ENCODE data around the gene IZUMO3. TPM values are rescaled to one million over a fixed set of nuclear protein-coding genes. Genes with fewer than 3 reads are reported as not detected.
"Not testable (repeated sequence)": the region's sequence is repeated elsewhere in the genome, so short reads cannot be mapped to it uniquely, and the experiment has no call there.

IZUMO3 gene, protein sequence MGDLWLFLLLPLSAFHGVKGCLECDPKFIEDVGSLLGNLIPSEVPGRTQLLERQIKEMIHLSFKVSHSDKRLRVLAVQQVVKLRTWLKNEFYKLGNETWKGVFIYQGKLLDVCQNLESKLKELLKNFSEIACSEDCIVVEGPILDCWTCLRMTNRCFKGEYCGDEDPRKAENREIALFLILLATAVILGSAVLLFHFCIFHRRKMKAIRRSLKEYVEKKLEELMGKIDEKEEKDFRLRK
- total RNA-seq = not detected

DNA sequence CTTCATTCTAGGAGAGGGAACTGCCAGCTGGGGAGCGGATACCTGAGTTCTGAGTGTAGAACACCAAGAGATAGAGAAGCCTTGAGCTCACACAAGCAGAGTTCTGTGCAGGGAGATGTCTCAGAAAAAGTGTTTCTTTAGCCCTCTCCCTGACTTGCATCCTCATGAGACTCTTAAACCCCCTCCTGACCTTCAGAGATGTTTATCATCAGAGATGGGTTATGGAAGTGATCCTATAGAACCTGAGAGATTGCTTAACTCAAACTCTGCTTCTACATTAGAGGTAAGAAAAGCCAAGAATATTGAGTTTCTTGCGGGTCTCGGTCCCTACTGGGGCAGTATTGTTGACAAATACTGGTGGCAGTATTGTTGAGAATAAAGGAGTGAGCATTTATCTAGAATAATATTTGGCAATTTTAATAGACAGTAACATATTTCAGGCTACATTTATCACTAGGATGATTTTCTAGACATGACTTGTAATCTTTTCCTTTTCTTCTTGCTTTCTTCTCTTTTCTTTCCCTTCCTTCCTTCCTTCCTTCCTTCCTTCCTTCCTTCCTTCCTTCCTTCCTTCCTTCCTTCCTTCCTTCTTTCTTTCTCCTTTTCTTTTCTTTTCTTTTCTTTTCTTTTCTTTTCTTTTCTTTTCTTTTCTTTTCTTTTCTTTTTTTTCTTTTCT, at the start of gene IZUMO3:
TSS of gene IZUMO3 (minus strand) at position 51 of the 676 bp plus-strand sequence. CDS start 248 bp downstream, outside the sequence.
- ChIA-PET CTCF (no interaction called here), POLR2A (no interaction called here)

DNA sequence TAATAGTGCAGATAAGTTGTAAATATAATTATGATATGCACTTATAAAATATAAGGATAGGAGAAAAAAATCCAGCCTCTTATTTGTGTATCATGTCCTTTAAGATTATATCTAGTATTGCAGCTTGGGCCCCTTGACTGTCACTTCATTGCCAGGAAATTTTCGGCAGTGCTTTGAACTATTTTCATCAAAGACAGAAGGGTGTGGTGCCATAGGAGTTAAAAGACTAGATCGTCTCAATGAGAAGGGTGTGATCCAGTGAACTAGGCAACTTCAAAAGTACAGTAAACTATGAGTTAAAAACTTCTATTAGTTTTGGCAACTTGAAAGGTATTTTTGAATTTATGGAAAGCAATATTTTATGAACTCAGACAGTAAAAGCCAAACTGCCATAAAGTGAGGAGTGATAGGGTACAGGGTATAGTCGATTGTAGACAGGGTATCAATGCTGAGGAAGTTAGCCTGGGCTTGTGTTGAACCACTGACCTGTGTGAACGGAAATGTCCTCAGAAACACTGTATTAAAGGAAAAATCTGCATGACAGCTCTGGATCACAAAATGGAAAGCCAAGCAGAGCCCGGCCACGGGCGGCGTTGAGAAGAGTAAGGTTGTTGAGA, 48.6 kb upstream of the IZUMO3 start:
- POLR2A ChIA-PET = no interaction called here
- CTCF ChIA-PET = no interaction called here

DNA sequence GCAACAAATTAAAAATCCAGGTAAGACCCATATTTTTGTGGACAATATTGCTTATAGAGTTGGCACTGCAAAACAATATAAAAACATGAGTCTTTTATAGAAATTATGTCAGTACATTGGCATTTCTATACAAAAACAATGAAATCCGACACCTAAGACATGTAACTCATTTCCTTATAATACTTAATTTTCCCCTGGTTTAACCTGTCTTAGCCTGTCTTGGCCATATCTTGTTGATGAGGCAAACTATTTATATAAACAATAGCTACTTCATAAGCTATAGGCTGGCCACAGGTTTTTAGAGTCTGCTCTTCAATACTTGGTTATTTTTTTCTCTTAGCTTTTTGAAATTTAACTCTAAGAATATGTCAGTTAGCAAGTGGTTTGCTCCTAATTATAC, 44.7 kb upstream of the IZUMO3 start:
- CTCF ChIA-PET = no interaction called here
- POLR2A ChIA-PET = no interaction called here

DNA sequence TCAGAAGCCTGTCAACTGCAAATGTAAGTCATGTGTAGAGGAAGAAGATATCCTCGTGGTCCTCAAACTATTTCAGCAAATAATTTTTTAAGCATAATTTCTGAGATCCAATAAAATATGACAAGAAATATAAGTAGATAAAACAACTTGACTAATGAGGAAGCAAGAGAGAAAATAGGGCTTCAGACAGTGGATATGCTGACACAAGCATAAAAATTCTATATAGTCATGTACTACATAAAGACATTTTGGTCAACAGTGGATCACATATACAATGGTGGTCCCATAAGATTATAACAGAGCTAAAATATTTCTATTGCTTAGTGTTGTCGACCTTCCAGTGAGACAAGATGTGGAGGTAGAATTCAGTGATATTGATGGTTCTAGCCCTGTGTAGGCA, 42.2 kb upstream of the IZUMO3 start:
- CTCF ChIA-PET = no interaction called here
- POLR2A ChIA-PET = no interaction called here

DNA sequence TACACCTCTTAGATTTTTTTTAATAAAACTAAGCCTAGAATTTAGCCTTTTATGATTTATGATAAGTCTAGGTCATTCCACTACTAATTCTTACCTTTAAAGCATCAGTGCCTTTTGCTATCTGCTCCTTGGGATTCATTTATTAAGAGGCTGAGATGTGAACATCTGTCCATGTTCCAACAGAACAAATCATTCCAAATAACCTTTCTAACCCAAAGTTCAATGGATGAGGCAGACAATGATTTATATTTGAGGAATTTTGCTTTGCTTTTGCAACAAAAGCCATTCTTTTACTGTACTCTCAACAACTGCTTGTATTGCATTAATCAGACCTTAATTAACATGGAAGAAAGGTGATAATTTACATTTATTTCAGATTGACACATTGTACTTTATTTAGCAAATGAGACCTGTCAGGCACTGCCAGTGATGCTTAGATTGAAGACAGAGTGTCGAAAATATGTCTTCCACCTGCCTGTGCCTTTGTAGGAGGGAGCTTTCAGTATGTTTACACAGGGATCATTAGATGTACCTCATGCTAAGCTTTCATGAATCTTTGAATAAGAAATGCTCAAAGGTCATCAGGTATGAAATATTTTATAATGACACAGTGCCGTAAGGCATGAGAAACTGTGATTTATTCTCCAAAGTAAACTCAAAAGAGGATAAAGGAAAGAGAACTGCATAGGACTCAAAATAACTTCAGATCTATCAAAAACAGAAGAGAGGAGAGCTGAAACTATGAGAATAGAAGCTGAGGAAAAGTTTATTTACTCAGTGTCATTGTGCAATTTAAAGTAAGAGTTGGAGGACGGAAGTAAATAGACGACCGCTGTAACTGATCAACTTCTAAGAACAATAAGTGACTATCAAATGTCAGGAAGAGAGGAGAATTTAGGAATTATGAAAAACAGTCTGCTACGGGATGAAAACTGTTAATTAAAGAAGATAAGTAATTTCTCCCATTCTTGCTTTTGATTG, 36.7 kb upstream of the IZUMO3 start:
- ChIA-PET CTCF (no interaction called here), POLR2A (no interaction called here)

DNA sequence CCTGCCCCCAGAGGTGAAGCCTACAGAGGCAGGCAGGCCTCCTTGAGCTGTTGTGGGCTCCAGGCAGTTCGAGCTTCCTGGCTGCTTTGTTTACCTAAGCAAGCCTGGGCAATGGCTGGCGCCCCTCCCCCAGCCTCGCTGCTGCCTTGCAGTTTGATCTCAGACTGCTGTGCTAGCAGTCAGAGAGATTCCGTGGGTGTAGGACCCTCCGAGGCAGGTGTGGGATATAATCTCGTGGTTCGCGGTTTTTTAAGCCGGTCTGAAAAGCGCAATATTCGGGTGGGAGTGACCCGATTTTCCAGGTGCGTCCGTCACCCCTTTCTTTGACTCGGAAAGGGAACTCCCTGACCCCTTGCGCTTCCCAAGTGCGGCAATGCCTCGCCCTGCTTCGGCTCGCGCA, 34.3 kb upstream of the IZUMO3 start:
- POLR2A ChIA-PET = not testable (repeated sequence)

DNA sequence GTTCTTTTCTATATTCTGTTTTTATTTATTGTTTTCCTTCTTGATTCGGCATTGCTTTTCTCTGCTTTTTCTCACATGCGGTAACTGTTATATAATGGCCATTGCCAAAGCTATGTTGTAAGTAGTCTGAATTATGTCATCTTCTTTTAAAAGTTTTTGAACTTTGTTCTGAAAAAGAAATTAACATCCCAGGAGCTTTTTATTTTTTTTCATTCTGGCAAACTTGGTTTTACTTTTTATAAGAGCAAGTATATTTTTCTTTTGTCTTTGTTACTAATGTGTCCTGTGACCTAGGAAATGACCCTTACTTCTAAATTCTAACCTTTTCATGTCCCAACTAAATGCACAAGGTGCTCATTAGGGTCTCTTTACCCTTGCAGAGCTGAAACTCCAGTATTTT, 26.7 kb upstream of the IZUMO3 start:
- CTCF ChIA-PET = no interaction called here

More for the DNA sequence above, 34.3 kb upstream of the IZUMO3 start:
- CTCF ChIA-PET = not testable (repeated sequence)

DNA sequence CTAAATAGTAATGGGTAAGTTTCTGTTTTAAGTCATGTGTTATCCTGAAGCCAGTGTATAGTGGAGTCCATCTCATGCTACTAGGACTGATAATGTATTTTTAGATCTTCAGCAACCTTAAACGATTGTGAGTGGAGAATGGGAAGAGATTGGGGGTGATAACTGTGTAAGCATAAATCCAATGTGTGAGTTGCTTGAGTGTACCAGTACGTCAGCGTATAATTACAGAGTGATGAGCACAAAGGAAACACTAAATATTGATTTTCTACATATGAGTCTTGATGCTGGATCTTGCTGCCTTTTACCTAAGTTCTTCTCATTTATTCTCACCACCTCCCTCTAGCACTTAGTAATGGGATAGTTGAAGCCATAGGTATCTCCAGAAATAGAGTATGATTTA, 16.3 kb upstream of the IZUMO3 start:
- CTCF ChIA-PET = no interaction called here
- POLR2A ChIA-PET = no interaction called here

More for the DNA sequence above, 26.7 kb upstream of the IZUMO3 start:
- POLR2A ChIA-PET = no interaction called here

DNA sequence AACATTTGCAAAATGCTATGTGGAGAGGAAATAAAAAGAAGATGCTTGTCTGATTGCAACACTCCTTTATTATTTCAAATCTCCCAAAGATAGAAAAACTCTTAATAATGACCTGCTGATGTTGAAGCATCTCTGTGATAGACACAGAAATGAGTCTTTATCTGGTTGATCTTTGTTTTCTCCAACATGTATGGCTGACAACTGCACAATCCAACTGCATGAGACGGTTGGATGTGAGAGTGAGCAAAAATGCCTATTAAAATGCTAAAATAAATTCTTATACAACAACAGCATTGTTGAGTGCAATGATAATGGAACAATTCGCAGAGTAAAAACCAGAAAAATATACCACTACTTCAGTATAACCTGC, 7.5 kb upstream of the IZUMO3 start:
- CTCF ChIA-PET = no interaction called here
- POLR2A ChIA-PET = no interaction called here

DNA sequence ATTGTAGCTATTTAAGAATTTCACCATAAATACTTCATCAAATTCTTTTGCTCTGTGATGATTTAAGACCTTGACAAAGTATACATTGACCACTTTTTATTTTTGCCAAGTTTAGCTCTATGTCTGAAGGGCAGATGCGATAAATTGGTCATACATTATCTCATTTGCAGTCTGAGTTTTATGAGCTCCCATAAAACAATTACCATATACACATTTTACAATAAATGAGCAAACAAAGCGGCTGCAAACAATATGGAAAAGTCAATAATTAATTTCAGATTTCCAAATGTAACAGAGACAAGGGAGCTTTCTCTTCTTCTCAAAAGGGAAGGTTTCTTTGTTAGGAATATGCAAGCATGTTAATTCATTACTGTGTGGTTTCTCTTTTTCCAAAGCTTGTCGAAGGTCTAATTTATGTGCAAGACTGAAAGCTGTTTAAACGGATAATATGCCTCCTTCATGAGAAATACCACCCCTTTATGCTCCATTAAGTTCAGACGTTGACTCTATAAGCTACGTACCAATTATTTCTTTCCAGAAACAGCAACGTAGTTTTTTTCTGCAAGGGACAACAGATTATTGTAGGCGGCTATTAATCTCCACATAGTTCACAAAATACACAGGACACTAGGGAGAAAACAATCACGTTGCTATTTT, 7.0 kb upstream of the IZUMO3 start:
- CTCF ChIA-PET = no interaction called here

DNA sequence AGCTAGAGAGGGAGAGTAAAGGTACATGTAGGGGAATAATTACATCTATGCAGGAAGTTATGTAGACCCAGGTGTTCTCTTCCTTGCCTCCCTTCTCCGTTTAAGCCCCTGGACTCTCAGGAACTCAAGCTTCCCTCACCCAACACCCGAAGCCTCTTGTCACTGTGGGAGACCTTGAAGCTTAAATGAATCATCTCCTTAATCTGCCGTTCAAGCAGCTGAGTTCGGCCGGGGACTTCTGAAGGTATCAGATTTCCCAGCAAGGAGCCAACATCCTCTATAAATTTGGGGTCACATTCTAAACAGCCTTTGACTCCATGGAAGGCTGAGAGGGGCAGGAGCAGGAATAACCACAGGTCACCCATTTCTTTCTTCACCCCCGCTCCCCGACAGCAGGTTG, 412 bp downstream of the IZUMO3 start:
- ChIA-PET POLR2A (no interaction called here), CTCF (no interaction called here)

More for the DNA sequence above, 7.0 kb upstream of the IZUMO3 start:
- POLR2A ChIA-PET = no interaction called here

DNA sequence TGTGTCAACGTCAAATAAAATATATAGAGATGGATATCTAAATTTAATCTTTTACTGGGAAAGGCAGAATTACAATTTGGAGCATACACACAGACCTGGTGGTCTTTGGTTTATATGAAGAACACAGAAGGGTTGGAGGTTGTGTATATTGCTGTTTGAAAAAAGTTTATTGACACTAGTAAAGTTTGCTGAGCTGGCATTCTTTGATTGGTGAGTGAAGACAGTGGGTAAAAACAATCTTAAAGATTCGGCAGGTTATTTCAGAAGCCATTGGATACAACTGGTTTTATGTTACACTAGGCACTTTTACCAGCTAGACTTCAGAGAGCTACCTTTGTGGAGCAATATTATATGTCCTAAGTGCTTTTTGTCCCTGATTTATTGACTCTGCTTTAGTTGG, 27.2 kb downstream of the IZUMO3 start:
- ChIA-PET CTCF (no interaction called here), POLR2A (no interaction called here)

DNA sequence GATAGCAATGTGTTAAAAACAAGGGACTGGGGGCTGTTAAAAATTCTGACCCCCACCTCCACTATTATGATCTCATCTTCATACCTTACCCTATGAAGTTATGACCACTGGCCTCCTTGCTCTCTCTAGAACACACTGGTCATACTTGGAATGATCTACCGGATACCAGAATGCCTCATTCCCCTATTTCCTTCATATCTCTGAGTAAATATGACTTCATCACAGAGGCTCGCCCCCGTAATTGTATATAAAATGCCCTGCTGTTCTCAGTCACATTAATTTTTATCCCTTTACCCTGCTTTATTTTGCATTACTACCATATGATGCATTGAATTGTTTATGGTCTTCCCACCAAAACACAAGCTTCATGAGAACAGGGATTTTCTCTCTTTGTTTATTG, 29.2 kb downstream of the IZUMO3 start:
- POLR2A ChIA-PET = no interaction called here
- CTCF ChIA-PET = no interaction called here

DNA sequence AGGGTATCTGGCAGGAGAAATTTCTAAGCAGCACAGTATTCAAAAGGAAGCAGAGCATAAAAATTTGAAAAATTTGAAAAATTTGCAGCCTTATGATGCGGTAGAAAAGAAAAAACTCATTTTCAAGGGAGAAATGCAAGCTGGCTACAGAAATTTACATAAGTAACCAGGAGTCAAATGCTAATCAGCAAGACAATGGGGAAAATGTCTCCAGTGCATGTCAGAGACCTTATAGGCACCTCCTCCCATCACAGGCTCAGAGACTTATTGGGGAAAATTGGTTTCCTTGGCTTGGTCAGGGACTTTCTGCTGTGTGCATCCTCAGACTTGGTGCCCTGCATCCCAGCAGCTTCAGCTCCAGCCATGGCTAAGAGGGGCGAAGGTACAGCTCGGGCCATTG, 35.8 kb downstream of the IZUMO3 start:
- POLR2A ChIA-PET = no interaction called here
- CTCF ChIA-PET = no interaction called here

DNA sequence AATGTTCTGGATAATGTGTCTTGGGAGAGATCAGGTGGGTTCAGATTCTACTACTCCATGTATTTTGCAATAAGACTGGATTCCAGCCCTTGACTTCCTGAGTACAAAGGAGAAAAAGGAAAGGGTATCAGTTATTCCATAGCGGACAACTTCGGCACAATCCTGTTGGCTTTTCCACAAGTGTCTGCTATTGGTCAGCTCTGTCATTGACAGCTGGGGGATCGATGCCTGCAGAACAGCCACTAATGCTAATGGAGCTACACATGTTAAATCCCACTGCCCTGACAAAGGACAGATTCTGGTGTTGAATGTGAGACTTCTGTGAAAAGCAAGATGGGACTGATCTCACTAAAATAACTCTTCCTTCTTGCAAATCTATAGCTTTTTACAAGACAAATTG, 41.2 kb downstream of the IZUMO3 start:
- CTCF ChIA-PET = no interaction called here

DNA sequence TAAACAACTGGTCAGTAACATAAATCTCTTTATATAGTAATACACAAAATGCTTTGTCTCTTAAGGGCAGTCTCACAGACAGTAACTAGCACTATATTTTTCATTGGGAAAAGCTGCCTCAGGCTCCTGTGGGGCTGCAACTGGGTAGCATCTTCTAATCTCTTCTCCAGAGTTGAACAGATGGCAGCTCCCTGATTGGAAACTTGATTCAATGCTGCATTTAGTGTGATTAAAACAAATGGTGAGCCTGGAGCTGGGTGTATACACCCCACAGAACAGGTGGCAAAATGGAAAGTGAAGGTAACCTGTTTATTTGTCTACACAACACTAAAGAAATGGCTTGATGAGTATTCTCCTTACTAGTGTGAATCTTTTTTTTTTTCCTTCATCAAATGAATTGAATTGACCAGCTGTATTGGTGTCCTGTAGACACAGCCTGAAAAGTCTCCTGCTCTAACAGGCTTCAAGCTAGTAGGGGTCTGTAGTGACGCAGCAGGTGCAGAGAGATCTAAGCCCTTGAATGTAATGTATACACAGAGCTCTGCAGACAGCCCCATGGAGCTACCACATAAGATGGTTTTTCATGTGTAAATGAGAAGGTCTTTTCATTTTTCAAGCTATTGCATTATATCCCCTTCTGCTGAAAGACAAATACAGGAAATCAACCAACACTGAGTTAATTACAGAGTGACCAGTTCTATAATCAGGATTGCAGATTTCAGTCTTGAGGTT, 43.3 kb downstream of the IZUMO3 start:
- CTCF ChIA-PET = interaction anchor here (0.7 kb wide), 1 partner anchor 10 kb away, joined by 3 read pairs; no protein-coding TSS in a partner anchor
- POLR2A ChIA-PET = interaction anchor here (0.6 kb wide), 1 partner anchor 208 kb away, joined by 3 read pairs; no protein-coding TSS in a partner anchor

More for the DNA sequence above, 41.2 kb downstream of the IZUMO3 start:
- POLR2A ChIA-PET = no interaction called here

DNA sequence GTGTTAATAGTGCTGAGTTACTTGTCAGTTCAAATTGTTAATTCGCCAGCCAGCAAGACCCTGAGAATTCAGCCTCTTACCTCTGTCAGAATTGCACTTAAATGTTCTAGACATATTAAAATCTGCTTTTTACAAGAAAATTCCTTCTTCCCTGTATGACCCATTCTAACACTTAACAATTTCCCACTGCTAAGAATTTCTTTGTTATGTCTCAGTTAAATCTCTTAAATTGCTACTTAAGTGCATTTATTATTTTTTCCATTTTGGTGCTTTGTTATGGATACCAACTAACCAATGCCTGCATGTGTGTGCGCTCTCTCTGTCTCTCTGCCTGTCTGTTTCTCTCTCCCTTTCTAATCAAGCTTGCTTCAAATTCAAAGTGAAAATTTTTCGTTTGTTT, 44.9 kb downstream of the IZUMO3 start:
- CTCF ChIA-PET = no interaction called here
- POLR2A ChIA-PET = no interaction called here

DNA sequence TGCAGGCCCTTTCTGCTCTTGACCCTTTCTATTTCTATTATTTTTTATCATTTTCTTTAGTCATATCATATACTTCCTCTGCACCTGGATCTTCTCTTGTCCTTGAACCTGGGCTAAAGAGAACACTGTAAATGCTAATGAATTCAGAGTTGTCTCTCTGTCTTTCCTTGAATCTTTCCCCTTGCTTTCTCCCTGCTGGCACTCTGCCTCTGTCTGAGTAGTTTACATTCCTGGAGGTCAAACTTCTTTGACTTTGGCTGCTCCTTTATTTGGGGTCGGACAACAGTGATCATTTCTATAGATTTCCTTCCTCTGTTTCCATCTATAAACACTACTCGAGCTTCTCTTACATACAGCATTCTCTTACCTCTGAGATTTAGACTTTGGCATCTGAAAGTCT, 47.1 kb downstream of the IZUMO3 start:
- CTCF ChIA-PET = no interaction called here

DNA sequence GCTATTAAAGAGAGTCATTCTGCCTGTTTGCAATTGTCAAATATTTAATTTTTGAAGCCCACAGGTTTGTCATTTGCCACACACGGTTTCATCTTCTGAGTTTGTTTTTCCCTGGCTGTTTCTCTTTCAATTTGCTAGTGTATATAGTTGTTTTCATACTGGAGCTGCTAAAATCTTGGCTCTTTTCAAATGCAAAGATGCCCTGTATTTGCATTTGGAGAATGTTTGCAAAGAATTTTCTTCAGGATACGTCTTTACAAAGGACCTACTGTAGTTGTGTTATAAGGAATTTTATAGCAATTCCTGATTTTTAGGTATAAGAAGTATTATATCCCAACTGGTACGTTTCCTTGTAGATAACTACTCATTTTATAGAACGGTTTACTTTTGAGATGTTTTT, 48.0 kb downstream of the IZUMO3 start:
- ChIA-PET POLR2A (no interaction called here), CTCF (no interaction called here)

More for the DNA sequence above, 47.1 kb downstream of the IZUMO3 start:
- POLR2A ChIA-PET = no interaction called here
